Germinal center (tissue), 1 donor: ENCODE results near the gene POTEH.
"Not testable (repeated sequence)": the region's sequence is repeated elsewhere in the genome, so short reads cannot be mapped to it uniquely, and the experiment has no call there.

Experiments
- DNase-seq: peaks from one replicate; pipeline ENCODE4 v3.0.0; 2012; ENCODE audit warnings: mixed read lengths, low spot score

Gene POTEH

DNA sequence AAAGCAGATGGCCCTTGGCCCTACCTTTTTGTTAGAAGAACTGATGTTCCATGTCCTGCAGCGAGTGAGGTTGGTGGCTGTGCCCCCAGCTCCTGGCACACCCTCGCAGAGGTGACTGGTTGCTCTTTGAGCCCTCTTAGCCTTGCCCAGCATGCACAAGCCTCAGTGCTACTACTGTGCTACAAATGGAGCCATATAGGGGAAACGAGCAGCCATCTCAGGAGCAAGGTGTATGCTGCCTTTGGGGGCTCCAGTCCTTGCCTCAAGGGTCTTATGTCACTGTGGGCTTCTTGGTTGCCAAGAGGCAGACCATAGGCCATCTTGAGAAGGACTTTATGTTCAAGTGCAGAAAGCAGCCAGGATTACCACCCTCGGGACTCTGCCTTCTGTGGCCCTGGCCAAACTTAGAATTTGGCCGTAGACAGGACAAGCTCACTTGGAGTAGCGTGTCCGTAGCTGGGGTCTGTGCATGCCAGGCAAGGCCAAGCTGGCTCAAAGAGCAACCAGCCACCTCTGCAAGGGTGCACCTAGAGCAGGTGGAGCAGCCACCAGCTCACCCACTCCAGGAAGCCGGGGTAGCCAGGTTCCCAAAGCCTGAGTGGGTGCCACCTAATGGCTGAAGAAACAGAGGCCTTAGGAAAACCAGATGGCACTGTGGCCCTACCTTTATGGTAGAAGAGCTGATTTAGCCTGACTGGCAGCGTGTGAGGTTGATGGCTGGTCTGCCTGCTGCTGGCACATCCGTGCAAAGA is 48.5 kb downstream of the POTEH start:
- DNase-seq = not testable (repeated sequence)

DNA sequence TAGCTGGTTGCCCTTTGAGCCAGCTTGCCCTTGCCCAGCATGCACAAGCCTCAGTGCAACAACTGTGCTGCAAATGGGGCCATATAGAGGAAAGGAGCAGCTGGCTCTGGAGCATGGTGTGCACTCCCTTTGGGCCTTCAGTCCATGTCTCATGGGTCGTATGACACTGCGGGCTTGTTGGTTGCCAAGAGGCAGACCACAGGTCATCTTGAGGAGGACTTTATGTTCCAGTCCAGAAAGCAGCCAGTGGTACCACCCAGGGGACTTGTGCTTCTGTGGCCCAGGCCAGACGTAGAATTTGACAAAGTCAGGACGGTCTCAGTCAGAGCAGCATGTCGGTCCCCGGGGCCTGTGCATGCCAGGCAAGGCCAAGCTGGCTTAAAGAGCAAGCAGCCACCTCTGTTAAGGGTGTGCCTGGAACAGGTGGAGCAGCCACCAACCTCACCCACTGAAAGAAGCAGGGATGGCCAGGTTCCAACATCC is 49.1 kb downstream of the POTEH start:
- not testable (repeated sequence) for DNase-seq

DNA sequence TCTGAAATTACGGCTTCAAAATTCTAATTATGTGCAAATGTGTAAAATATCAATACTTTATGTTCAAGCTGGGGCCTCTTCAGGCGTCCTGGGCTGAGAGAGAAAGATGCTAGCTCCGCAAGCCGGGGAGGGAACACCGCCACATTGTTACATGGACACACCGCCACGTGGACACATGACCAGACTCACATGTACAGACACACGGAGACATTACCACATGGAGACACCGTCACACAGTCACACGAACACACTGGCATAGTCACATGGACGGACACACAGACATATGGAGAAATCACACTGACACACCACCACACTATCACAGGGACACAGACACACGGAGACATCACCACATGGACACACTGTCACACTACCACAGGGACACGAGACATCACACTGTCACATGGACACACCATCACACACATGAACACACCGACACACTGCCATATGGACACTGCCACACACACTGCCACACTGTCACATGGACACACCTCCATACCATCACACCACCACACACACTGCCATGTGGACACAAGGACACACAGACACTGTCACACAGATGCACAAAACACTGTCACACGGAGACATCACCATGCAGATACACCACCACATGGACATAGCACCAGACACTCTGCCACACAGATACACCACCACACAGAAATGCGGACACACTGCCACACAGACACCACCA is 58.0 kb downstream of the POTEH start:
- DNase-seq = not testable (repeated sequence)

DNA sequence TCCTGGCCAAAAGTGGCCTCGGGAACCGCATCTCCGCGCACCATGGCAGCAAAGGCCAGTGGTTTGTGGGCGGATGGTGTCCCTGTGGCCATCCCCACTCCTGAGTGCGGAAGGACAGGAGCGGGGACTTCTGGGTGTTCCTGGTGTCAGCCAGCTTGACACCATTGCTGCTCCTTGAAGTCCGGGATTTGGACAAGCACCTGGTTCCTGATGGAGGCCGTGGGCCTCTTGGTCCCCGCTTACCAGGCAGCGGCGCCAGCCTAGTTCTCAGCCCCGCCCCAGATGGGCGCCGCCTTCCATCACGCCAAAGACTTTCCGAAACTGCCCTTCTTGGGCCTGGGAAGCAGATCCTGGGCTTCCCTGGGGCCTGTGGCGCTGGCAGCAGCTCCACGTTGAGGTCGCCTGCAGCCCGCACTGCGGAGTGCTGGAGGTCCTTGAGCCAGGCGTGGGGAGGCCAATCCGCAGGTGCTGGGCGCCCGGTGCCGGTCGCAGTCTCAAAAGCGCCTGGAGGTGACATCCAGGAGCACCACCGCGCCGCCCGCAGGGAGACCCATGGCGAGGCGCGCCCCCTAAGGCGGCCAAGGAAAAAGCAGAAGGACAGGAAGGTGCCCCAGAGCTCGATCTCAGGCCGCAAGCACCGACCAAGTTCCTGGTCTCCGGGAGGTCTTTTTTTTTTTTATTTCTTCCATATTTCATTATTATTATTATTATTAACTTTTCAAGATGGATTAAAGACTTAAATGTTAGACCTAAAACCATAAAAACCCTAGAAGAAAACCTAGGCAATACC is 59.5 kb downstream of the POTEH start:
- DNase-seq = not testable (repeated sequence)

DNA sequence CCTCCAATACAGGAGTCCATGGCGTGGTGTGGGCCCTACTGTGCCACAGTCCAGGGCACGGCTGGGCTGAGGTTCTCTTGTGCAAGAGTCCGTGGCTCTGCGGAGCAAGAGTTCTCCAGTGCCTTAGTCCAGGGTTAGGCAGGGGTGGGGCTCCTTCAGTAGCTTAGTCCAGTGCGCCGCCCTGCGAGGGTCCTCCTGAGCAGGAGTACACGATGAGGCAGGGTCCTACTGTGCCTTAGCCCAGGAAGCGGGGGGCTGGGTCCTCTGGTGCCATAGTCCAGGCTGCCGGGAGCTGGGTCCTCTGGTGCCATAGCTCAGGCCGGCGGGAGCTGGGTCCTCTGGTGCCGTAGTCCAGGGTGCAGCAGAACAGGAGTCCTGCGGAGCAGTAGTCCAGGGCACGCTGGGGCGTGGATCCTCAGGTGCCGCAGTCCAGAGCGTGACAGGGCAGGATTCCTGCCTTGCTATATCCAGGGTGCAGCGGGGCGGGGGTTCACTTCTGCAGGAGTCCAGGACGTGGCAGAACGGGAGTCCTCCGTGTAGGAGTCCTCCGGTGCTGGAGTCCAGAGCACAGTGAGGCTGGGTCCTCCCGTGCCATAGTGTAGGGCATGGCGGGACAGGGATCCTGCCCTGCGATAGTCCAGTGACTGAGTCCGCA is 69.7 kb downstream of the POTEH start:
- not testable (repeated sequence) for DNase-seq

DNA sequence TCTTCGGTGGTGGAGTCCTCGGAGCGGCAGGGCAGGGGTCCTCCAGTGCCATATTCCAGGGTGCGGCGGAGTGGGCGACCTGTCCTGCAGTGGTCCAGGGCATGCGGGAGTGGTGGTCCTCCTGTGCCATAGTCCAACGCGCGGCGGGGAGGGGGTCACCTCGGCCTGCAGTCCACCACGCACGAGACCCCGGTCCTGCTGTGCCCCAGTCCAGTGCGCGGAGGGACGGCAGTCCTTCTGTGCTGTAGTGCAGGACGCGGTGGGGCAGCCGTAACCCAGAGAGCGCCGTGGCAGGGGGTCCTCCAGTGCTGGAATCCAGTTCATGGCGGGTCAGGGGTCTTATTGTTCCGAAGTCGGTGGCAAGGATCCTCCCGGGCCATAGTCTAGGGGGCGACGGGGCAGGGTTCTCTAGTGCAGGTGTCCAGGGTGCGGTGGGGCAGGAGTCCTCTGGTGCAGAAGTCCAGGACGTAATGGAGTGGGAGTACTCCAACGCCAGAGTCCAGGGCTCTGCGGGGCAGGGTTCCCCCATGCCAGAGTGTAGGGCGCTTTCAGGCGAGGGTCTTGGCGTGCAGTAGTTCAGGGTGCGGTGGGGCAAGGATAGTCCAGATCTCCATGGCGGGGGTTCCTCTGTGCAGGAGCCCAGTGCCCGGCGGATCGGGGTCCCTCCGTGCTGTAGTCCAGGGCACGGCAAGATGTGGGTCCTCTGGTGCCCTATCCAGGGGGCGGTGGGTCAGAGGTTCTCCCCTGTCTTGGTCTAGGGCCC is 70.7 kb downstream of the POTEH start:
- not testable (repeated sequence) for DNase-seq

DNA sequence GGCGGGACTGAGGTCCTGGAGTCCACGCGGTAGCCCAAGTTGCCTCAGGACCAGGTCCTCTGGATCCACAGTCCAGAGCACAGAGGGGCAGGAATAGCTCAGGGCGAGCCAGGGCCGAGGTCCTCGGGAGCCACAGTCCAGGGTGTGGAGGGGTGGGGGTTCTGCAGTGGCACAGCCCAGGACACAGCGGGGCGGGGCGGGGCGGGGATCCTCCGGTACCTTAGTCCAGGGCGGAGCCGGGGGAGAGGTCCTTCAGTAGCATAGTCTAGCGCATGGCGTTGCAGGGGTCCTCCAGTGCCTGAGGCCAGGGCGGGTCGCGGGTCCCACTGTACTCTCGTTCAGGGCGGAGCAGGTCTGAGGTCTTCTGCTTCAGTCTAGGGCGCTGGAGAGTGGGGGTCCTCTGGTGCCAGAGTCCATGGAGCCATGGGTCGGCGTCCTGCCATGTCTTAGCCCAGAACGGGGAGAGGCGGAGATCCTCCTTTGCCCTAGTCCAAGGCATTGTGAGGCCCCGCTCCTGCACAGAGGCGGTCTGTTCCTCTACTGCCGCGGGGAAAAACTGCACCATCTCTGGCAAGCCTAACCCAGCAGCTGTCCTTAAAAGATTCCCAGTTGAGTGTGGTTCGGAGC is 71.4 kb downstream of the POTEH start:
- not testable (repeated sequence) for DNase-seq

DNA sequence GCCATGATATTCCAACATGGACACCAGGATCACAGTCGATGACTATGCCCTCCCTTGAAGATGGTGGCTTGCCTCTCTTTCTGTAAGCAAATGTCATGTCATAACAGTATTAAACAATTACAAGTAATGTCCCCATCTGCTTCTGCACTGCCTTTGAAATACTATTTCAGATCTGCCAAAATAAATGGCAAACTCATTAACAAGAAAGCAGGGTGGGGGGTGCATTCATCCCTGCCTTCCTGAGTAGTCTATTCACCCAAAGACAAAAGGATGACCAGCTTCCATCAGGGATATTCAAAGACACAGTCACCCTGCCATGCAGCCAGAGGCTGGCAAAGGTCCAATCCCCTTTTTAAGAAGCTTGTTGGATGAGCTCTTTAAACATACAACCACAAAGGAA is 73.7 kb downstream of the POTEH start:
- DNase-seq = not testable (repeated sequence)
